Measurements from ENCODE around the gene IRX6. TPM values are rescaled to one million over a fixed set of nuclear protein-coding genes. Genes with fewer than 3 reads are reported as not detected.

The IRX6 gene
- polyA plus RNA-seq, 10 donors, result 0.13 to 2.2 (median 0.36) TPM

GRCh38 chr16:55367301-55367811 lies 43.4 kb downstream of the IRX6 start:
- peak; percentile 54 to 72 (median 64) for DNase-seq

- DNase-seq, result peak; percentile 56 to 68 (median 62)
Observed at GRCh38 chr16:55367866-55368603, 44.0 kb downstream of the IRX6 start.

- no peak for DNase-seq
Observed at GRCh38 chr16:55369151-55369550, 45.1 kb downstream of the IRX6 start.

- DNase-seq, result peak; percentile 59 to 85 (median 71)
Observed at GRCh38 chr16:55370762-55371482, 46.9 kb downstream of the IRX6 start.

GRCh38 chr16:55372792-55373488 lies 48.9 kb downstream of the IRX6 start:
- DNase-seq, result no peak

GRCh38 chr16:55373489-55373832 lies 49.5 kb downstream of the IRX6 start:
- no peak for DNase-seq

- DNase-seq, result no peak
Observed at GRCh38 chr16:55376045-55376444, 52.0 kb downstream of the IRX6 start.

- no peak for DNase-seq
Observed at GRCh38 chr16:55376567-55377167, 52.7 kb downstream of the IRX6 start.

GRCh38 chr16:55377840-55378239 lies 53.8 kb downstream of the IRX6 start:
- DNase-seq, result no peak

GRCh38 chr16:55378616-55379015 lies 54.6 kb downstream of the IRX6 start:
- peak in 1 of 3 donors; percentile 47 for DNase-seq

- peak in 2 of 3 donors; percentile 28 to 68 for DNase-seq
Observed at GRCh38 chr16:55379371-55379770, 55.4 kb downstream of the IRX6 start.

GRCh38 chr16:55379876-55380390 lies 55.9 kb downstream of the IRX6 start:
- DNase-seq, result no peak

Other genes with a start within 250 kb of the IRX6 start
- gene MMP2, start 155.0 kb downstream of the IRX6 start, polyA plus RNA-seq (ENCODE audit: insufficient read length in 10 of 10), result 100 to 1,000 TPM; 486 to 680 (median 606) TPM
- 10 to 100 TPM; 12.3 to 26.8 (median 18.4) TPM for gene LPCAT2, start 184.9 kb downstream of the IRX6 start, polyA plus RNA-seq (ENCODE audit: insufficient read length in 10 of 10)
- 10 to 100 TPM in 1 of 10 donors, 1 to 10 TPM in 1, under 1 TPM in 4, not detected in 4; 0.16 to 10.6 (median 0.42) TPM for gene CAPNS2, start 242.5 kb downstream of the IRX6 start, polyA plus RNA-seq (ENCODE audit: insufficient read length in 10 of 10)